NT2/D1 (cell line): Measurements from ENCODE around the gene ARHGAP22.

Experiments used
- YY1 ChIP-seq: IDR thresholded peaks from 2 replicates; pipeline ENCODE4 v1.6.1; 2011; ENCODE audit not compliant: insufficient read length, insufficient read depth
- ZNF274 ChIP-seq: IDR thresholded peaks from 2 replicates; pipeline ENCODE4 v1.6.1; 2011; ENCODE audit warnings: mild to moderate bottlenecking, low read depth, low read length

DNA sequence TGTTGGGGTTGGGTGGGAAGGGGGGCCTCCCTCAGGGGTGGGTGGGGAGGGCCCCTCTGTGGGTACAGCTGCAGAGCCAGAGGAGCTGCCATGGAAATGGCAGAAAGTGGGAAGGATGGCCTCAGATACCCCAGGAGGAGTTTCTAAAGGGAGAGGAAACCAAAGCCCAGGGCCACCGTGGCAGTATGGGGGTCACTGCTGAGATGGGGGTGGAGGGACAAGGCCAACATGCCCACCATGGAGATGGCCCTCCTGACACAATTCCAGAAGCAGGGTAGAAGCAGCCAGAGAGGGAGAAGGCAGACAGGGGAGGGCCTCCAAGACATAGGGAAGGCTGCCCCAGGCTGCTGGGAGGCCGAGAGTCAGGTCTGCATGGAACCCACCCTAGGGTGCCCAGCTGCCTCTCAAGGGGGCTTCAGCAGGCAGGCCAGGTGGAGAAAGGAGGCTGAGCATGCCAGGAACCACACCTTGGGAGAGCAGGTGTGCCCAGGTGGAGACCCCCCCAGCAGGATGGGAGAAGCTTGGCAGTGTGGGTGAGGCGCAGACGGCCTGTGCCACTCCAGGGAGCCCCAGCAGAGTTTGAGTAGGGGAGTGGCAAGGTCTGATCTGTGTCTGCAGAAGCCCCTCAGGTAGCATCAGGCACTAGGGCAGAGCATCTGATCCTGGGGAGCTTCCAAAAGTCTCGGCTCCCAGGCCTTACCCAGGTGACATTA is 146.8 kb downstream of the ARHGAP22 start:
- TF ChIP-seq YY1, result no peak
- no peak for TF ChIP-seq ZNF274
